Eye (tissue), 1 donor: ENCODE results near the gene WASF2.
A peak's percentile ranks its signal among the peaks of the same experiment; 100 is the strongest.
"Not testable (repeated sequence)": the region's sequence is repeated elsewhere in the genome, so short reads cannot be mapped to it uniquely, and the experiment has no call there.

Experiments
- DNase-seq: peaks from one replicate; pipeline ENCODE4 v3.0.0-alpha.2; 2015

The WASF2 gene

GRCh38 chr1:27414091-27414490 is 75.9 kb downstream of the WASF2 start:
- no peak for DNase-seq

- DNase-seq, result no peak
These were observed 77.0 kb downstream of the WASF2 start for GRCh38 chr1:27413004-27413403.

- DNase-seq, result no peak
These were observed 77.5 kb downstream of the WASF2 start for GRCh38 chr1:27412502-27412901.

GRCh38 chr1:27410709-27411108 is 79.3 kb downstream of the WASF2 start:
- no peak for DNase-seq

GRCh38 chr1:27409669-27410068 is 80.3 kb downstream of the WASF2 start:
- DNase-seq, result no peak

- DNase-seq, result no peak
These were observed 81.8 kb downstream of the WASF2 start for GRCh38 chr1:27408151-27408550.

GRCh38 chr1:27406791-27407190 is 83.2 kb downstream of the WASF2 start:
- DNase-seq, result not testable (repeated sequence)

GRCh38 chr1:27406362-27406680 is 83.6 kb downstream of the WASF2 start:
- peak; percentile 23 for DNase-seq

GRCh38 chr1:27405598-27406361 is 84.2 kb downstream of the WASF2 start:
- peak; percentile 70 for DNase-seq

GRCh38 chr1:27405074-27405473 is 84.9 kb downstream of the WASF2 start:
- DNase-seq, result peak; percentile 66

GRCh38 chr1:27403931-27404330 is 86.0 kb downstream of the WASF2 start:
- DNase-seq, result no peak

- peak; percentile 66 for DNase-seq
These were observed 86.8 kb downstream of the WASF2 start for GRCh38 chr1:27403065-27403726.

GRCh38 chr1:27402349-27402754 is 87.6 kb downstream of the WASF2 start:
- DNase-seq, result peak; percentile 44

GRCh38 chr1:27400963-27401341 is 89.0 kb downstream of the WASF2 start:
- no peak for DNase-seq

GRCh38 chr1:27400082-27400962 is 89.6 kb downstream of the WASF2 start:
- peak; percentile 71 for DNase-seq

- DNase-seq, result peak; percentile 81
These were observed 90.5 kb downstream of the WASF2 start for GRCh38 chr1:27399251-27400025.

- no peak for DNase-seq
These were observed 91.4 kb downstream of the WASF2 start for GRCh38 chr1:27398405-27399149.

- DNase-seq, result no peak
These were observed 92.2 kb downstream of the WASF2 start for GRCh38 chr1:27397749-27398148.

- no peak for DNase-seq
These were observed 92.9 kb downstream of the WASF2 start for GRCh38 chr1:27397110-27397509.

GRCh38 chr1:27395441-27396195 is 94.3 kb downstream of the WASF2 start:
- DNase-seq, result peak; percentile 89

GRCh38 chr1:27394925-27395324 is 95.0 kb downstream of the WASF2 start:
- DNase-seq, result no peak
